Stimulated activated CD4-positive, alpha-beta T cell treated with anti-CD3 and anti-CD28 coated beads, Interleukin-15, amount 100 ng/mL, for 48 hours (primary cell): ENCODE measurements around the gene EYA2.

ENCODE experiments used
- DNase-seq, 2 donors: peaks; one replicate each; pipeline ENCODE4 v3.0.0-alpha.2; 2020; ENCODE audit warnings: low read depth in 2 of 2

Gene EYA2

DNA sequence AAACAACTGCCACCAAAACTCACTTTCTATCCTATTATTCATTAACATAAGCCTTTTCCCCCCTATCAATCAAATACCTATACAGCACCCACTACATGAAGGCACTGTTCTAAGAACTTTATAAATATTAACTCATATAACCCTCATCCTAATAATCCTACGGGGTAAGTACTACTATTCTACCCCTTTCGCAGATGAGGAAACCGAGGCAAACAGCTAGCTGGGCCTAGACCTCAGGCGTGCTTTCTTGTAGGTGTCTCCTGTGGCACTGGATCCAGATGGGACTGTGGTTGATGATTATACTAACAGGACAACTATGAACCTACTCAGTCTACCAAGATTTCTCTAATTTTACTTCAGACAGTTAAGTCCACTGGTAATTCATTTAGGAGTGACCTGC lies 330.2 kb downstream of the EYA2 start:
- DNase-seq, result no peak

DNA sequence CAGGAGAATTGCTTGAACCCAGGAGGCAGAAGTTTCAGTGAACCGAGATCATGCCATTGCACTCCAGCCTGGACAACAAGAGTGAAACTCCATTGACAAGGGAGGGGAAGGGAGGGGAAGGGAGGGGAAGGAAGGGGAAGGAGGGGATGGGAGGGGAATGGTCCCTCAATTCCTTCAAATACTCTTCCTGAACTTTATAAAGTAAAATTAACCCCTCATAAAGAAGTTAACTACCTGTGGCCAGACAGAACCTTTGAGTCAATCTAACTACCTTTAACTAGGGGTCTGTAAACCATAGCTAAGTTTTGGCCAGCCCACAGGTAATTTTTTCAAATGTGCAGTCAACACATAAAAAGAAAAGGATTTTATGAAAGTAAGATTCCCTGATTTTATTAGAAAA lies 330.8 kb downstream of the EYA2 start:
- no peak for DNase-seq

DNA sequence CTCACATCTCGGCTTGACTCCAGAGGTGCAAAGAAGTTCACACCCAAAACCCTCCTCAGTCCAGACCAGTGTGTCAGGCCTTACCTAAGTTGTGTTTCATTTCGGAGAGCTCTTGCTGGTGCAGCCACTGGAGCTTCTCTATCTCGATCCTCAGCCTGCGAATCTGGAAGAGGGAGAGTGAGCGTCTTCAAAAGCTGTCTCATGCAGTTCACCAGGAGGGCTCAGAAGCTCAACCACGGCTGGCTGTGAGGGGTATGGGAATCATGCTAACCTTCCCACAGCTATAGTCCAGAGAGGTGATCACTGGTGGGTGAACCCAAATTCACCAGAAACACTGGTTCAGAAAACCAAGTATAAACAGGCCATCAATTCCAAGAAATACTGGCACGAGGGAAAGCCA lies 332.5 kb downstream of the EYA2 start:
- DNase-seq, result no peak

DNA sequence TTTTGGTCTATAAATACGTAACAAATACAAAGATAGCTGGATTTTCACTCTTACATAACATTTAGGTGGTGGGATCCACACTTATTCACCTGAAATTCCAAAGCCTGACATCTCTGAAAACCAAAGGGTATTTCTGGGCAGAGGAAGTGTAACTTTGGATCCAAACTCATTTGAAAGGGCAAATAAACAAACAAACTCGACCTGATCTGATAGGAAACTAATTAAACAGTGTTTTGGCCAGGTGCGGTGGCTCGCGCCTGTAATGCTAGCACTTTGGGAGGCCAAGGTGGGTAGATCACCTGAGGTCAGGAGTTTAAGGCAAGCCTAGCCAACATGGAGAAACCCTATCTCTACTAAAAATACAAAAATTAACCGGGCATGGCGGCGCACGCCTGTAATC lies 332.9 kb downstream of the EYA2 start:
- DNase-seq, result no peak

DNA sequence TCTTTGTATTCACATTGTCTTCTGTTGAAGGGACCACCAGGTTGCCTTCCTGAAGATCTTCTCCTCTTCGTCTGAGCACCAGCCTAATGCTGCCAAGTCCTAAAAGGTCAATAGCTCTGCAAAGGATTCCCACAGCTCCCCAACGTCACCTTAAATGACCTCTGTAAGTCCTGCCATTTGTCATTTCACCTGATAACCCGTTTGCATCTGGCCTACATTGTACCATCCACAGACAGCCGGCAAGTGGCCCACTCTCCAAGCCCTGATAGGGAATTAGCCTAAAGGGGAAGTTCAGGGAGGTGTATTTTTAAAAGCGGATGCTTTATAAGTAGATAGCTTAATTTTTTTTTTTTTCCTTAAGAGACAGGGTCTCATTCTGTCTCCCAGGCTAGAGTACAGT lies 334.0 kb downstream of the EYA2 start:
- no peak for DNase-seq

DNA sequence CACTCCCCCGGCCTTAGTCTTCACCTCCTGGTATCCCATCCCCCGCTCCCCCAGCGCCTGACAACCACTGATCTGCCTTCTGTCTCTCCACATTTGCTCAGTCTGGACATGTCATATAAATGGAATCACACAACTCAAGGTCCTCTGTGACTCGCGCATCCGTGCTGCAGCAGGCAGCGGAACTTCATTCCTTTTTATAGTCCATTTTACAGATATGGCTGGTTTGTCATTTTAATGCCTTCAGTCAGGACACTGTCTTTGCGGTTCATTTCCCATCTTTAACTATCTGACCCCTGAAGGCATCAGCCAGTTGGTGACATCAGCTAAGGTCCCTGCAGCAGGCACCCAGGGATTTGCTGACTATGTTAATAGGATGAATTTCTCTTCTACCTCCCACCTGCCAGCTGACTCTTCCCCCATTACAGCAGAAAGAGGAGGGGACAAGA lies 336.2 kb downstream of the EYA2 start:
- no peak for DNase-seq

DNA sequence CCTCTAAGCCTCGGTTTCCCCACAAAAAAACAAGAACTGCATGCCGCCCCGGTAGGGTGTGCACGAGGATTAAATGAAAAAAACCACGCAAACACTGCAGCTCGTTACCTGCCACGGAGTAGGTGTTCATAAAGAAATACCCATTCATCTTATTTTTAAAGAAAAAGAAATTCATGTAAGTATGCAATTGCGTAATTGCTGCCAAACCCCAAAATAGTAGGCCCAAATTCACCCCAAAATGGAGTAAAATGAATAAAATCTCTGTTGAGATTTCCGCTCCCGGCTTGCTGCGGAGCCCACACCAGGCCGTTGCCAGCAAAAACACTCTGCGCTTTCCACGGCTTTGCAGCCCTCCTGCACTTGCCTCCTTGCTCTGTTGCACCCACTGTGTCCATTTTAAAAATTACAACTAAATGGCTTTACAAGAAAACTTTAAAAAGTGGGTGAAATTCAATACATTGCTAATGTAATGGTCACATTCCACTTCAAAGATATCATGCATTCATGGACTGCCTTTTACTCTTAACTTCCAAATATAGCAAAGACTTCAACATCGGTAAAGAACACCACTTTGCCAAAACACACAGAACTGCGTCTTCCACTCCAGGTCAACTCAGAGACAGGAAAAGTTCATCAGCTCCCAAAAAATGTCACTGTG lies 336.9 kb downstream of the EYA2 start:
- DNase-seq, result no peak

DNA sequence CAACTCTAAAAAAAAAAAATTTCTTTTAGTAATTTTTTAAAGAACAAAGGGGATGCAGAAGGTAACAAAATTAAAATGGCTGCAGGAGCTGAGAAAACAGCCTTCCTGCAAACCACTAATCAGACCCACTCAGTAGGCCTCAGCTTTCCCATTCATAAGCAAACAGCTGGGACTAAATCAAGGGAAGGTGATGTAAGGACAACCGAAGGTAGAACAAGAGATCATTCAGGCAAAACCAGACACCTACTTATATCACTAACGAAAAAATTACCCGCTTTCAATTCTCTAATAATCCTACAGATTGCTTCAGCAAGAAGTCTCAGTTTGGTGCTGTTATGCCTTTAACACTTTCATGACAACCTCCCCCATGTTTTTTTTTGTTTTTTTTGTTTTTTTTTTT lies 337.9 kb downstream of the EYA2 start:
- no peak for DNase-seq

DNA sequence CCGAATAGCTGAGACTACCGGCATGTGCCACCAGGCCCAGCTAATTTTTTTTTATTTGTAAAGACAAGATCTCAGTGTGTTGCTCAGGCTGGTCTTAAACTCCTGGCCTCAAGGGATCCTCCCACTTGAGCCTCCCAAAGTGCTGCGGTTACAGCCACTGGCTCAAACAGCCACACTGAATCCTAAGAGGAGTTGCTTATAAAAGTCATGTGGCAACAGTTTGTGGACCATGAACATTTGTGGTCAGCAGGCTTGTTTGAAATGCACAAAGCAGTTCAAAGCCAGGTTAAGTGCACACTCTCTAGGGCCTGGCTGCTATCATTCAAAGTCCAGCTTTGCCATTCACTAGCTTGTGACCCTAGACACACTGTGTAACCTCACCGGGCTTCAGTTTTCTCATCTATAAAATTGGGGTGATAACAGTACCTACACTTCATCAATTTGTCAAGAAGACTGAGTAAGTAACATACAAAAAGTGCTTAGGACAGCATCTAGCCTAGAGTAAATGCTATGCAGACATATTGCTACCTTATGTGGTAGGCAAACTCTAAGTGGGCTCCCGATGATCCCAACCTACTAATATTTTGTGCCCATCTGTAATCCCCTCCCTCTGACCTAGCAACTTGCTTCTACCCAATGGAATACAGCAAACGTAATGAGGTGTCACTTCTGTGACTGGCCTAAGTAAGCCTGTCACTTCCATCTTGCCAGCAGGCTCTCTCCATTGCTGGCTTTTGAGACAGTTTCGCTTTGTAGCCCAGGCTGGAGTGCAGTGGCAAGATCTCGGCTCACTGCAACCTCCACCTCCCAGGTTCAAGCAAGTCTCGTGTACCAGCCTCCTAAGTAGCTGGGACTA lies 338.9 kb downstream of the EYA2 start:
- no peak for DNase-seq

DNA sequence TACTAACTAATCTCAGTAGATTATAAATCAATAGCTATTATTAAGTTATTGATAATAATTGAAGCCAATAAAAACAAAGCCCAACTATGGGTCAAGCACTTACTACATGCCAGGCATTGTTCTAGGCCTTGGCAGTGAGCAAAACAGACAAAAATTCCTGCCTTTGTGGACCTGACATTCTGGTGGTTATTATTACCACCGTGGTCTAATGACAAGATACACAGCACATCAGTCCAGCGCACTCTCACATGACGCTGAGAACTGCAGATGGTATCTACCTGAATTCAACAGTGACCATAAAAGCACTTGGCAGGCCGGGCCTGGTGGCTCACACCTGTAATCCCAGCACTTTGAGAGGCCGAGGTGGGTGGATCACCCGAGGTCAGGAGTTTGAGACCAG lies 340.5 kb downstream of the EYA2 start:
- DNase-seq, result no peak

DNA sequence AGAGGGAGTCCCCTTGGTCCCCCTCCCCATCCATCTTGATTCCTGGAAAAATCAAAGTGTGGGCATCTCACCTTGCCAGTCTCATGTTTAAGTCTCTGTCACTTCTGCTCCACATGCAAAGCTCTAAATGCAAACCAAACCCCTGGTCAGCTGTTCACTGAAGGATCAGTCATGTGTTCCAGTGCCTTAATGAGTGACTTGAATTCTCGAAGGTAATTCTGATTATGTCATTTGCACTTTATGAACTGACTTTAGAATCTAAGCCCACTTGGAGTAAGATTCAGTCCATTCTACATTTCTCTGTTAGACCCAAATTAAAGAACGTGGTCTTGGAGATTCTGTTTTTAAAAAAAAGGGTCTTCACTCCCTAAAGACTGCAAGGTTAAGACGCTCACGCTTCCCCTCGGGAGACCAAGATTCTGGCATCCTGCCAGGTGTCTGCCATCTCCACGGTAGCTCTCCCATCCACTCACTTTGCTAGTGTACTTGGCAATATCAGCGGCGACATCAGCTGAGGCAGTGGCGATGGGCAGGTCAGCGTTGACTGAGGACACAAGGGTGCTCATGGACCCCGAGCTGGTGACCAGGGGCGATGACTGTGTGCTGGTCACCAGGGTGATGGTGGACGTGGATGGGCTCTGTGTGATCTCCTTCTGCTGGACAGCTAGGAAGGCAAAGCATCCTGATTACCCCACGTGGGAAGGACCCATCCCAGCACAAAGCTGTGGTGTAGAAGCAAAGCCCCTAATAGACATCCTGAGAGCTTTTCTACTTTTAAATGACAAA lies 341.4 kb downstream of the EYA2 start:
- no peak for DNase-seq

DNA sequence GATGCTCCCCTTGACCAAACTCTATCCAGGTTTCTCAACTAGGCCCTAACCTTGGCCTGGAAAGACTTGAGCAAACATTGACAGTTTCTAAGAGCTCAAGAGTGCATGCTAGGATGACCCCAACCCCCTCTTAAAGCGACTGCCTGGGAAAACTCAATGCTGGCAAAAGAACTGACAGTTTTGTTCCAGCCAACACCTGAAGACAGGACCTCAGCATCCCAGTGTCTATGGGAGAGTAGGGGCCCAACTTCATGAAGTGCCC lies 341.9 kb downstream of the EYA2 start:
- DNase-seq, result no peak

DNA sequence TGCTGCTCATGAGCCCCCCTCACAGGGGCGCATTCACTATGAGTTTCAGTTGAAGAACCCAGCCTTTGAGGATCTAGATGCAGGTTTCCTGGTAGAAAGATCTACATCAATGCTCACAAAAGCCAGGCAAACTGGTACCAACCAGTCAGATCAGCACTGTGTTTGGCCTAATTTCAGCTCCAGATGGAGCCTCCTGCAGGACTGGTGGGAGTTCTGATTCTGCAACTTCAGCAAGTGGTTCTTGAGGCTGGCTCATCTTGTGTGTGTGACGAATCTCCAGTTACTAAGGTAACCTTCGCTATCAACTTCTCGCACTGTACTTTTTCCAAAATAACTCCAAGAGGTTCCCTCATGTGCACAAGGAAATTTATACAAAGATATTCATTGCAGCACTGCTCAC lies 343.1 kb downstream of the EYA2 start:
- no peak for DNase-seq
